Common myeloid progenitor, CD34-positive (primary cell): Measurements from ENCODE around the gene FUT6.

Experiments
- CTCF ChIA-PET: fragments of 350-600 bp; sonication (Branson Sonifier 250); formaldehyde crosslinking; loops from one replicate; lab custom pipeline; 2021; ENCODE audit warnings: antibody characterized with exemption; lab: Charles Lee
- POLR2A ChIA-PET: fragments of 350-600 bp; sonication (Branson Sonifier 250); formaldehyde crosslinking; loops from one replicate; lab custom pipeline; 2021; ENCODE audit warnings: antibody characterized with exemption; lab: Charles Lee
- DNase-seq, 3 donors: peaks; one replicate each; pipeline versions ENCODE4 v3.0.0 to v3.0.0-alpha.2; 2013
- H3K27ac ChIP-seq, 2 experiments: 1 replicate in 1 of 2; 2 replicates in 1 of 2; pipeline ENCODE4 v1.7.0; 2013; ENCODE audit warnings: inconsistent platforms in 2 of 2, low read length in 2 of 2, mild to moderate bottlenecking in 2 of 2, low read depth in 1 of 2, moderate library complexity in 1 of 2; ENCODE audit not compliant: severe bottlenecking in 2 of 2, insufficient read depth in 1 of 2, poor library complexity in 1 of 2
- H3K27me3 ChIP-seq, 5 experiments: replicated peaks in 2 of 5; 1 replicate in 3 of 5; 2 replicates in 2 of 5; pipeline versions ENCODE4 v1.6.1 to v1.7.0; 2013; ENCODE audit warnings: low read length in 4 of 5, mild to moderate bottlenecking in 2 of 5, moderate library complexity in 2 of 5, inconsistent platforms in 1 of 5; ENCODE audit not compliant: insufficient read depth in 5 of 5, control insufficient read depth in 4 of 5
- H3K36me3 ChIP-seq, 4 experiments: 1 replicate in 2 of 4; 2 replicates in 2 of 4; pipeline versions ENCODE4 v1.6.1 to v1.7.0; 2013; ENCODE audit warnings: low read length in 3 of 4, control low read depth in 1 of 4, mild to moderate bottlenecking in 1 of 4; ENCODE audit not compliant: control insufficient read depth in 4 of 4, insufficient read depth in 4 of 4
- H3K4me1 ChIP-seq, 4 experiments: 1 replicate in 3 of 4; 2 replicates in 1 of 4; pipeline versions ENCODE4 v1.6.1 to v1.7.1; 2013; ENCODE audit warnings: low read length in 3 of 4, mild to moderate bottlenecking in 3 of 4, control low read depth in 1 of 4, inconsistent platforms in 1 of 4, moderate library complexity in 1 of 4; ENCODE audit not compliant: control insufficient read depth in 4 of 4, insufficient read depth in 4 of 4; ENCODE audit errors: control extremely low read depth in 1 of 4
- H3K4me3 ChIP-seq, 7 experiments: 1 replicate in 4 of 7; 2 replicates in 3 of 7; pipeline versions ENCODE4 v1.5.1 to v1.7.0; 2013; ENCODE audit warnings: mild to moderate bottlenecking in 7 of 7, low read length in 6 of 7, moderate library complexity in 6 of 7, inconsistent platforms in 2 of 7, low read depth in 2 of 7, control low read depth in 1 of 7; ENCODE audit not compliant: insufficient read depth in 4 of 7, control insufficient read depth in 1 of 7; ENCODE audit errors: extremely low read depth in 1 of 7
- H3K9me3 ChIP-seq, 5 experiments: 1 replicate in 4 of 5; 2 replicates in 1 of 5; pipeline versions ENCODE4 v1.6.1 to v1.7.1; 2013; ENCODE audit warnings: low read length in 4 of 5, mild to moderate bottlenecking in 2 of 5, inconsistent platforms in 1 of 5, low read depth in 1 of 5, moderate library complexity in 1 of 5; ENCODE audit not compliant: control insufficient read depth in 4 of 5, insufficient read depth in 2 of 5; ENCODE audit errors: control extremely low read depth in 1 of 5
- WGBS: methylation state at CpG from one replicate; pipeline ENCODE4 v1.1.5; 2013; ENCODE audit not compliant: insufficient coverage; 5-methylcytosine and 5-hydroxymethylcytosine counted together

The FUT6 gene

DNA sequence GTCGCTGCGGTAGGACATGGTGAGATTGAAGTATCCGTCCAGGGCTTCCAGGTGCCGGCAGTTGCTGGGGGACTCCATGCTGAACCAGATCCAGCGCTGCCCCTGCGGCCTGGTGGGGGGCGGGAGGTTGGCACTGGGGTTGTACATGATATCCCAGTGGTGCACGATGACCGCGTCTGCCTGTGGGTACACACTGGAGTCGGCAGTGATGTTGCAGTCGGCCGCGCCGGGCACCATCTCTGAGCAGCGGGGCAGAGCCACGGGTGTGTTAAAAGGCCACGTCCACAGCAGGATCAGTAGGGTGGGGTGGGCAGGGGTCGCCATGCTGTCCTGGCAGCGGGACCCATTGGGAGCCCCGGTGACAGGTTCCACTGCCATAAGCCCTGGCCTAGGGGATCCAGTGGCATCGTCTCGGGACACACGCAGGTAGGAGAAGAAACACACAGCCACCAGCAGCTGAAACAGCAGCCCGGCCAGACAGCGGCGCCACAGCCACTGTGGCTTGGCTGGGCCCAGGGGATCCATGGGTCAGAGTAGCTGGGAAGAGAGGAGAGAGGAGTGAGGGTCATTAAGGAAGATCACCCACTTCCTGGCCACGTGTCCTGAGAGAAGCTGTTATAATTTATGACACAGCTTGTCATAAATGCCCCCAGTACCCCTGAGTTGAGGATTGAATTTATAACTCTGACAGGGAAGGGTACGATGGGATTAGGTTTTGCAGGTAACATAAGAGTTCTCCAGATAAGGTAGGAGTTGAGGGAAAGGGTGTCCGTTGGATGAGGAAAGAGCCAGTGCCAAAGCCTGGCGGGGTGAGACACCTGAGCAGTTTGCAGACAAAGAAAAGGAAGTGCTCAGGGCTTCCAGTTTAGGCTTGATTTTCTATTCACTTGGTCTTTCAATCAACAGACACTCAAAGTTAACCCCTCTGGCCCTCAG, 28.0 kb upstream of the FUT6 start:
- no peaks in the 10 kb centered on the region for H3K36me3 ChIP-seq
- 92% methylated on average over 24 of the region's 31 CpGs for WGBS
- H3K4me1 ChIP-seq, result no peaks in the 10 kb centered on the region
- no peaks in the 10 kb centered on the region for H3K9me3 ChIP-seq
- CTCF ChIA-PET, result no interaction called here
- no peak overlapping the region for H3K4me3 ChIP-seq
- no peak overlapping the region for H3K27ac ChIP-seq
- POLR2A ChIA-PET, result no interaction called here
- DNase-seq, result no peak
- no peaks in the 10 kb centered on the region for H3K27me3 ChIP-seq

DNA sequence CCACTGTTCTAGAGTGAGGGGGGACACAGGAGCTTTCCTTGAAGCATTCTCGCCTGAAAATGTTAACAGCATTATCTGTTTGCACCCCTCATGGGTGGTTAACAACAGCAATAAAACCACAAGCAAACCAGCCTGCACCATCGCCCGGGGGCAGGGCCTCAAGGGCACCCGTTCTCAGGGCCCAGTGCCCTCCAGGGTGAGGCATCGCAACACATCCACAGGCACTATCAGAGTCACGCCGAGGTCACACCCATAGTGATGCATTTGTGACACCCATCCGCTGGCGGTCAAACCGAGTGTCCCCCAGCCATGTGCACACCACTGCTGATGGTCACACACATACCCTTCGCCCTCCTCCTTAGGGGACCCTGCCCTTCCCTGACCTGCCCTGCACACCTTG, 26.3 kb upstream of the FUT6 start:
- 98% methylated on average over 7 of the region's 11 CpGs for WGBS
- Histone ChIP-seq H3K27ac (no peak overlapping the region), H3K4me1 (no peaks in the 10 kb centered on the region), H3K27me3 (no peaks in the 10 kb centered on the region), H3K4me3 (no peak overlapping the region), H3K9me3 (no peaks in the 10 kb centered on the region), H3K36me3 (no peaks in the 10 kb centered on the region)
- ChIA-PET POLR2A (no interaction called here), CTCF (no interaction called here)
- DNase-seq, result no peak

DNA sequence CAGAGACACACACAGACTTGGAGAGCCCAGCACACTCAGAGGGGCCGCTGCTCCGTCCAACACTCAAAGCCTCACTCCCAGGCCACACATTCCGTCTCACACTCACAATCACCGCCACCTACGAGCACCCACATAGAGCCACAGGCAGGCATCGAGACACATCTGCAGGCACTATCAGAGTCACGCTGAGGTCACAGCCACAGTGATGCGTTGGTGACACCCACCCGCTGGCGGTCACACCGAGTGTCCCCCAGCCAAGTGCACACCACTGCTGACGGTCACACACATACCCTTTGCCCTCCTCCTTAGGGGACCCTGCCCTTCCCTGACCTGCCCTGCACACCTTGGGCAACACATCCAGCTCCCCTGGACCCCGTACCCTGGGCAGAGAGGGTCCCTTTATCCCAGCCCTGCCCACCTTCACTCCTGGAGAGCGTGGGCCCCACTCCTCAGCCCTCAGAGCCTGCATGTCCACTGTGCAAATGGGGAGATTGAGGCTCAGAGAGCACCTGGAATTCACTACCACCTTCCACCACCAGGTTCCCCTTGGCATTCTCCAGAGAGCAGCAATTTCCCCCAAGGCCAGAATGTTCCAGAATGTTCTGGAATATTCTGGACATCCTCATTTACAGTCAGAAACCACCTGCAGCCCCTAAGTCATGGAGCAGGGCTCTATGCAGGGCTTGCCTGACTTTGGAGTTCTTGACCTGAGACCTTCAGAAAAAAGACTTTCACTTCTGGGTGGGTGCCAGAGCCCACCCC, 25.4 kb upstream of the FUT6 start:
- Histone ChIP-seq H3K4me1 (no peaks in the 10 kb centered on the region), H3K27me3 (no peaks in the 10 kb centered on the region), H3K27ac (no peak overlapping the region), H3K4me3 (no peak overlapping the region), H3K36me3 (no peaks in the 10 kb centered on the region), H3K9me3 (no peaks in the 10 kb centered on the region)
- ChIA-PET CTCF (no interaction called here), POLR2A (no interaction called here)
- DNase-seq, result no peak
- 95% methylated on average over 13 of the region's 14 CpGs for WGBS

DNA sequence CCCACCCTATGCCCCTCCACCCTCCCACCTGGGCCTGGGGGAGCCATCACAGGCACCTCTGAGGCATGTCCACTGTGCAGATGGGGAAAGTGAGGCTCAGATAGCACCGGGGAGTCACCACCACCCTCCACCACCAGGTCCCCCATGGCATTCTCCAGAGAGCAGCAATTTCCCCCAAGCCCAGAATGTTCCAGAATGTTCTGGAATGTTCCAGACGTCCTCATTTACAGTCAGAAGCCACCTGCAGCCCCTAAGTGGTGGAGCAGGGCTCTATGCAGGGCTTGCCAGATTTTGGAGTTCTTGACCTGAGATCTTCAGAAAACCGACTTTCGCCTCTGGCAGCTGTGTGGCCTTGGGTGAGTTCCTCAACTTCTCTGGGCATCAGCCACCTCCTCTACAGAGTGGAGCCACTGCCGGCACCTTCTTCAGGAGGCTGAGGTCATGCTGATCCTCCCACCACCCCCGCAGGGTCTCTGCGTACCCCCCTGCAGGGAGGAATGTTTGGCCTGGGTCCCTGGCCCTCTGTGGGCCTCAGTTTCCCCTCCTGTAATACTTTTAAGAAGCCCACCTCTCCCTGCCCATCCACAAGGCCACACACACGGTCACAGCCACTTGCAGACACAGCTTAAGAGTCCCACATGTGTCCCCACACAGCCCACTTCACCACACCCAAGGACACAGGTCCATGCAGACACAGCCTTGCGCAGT, 24.7 kb upstream of the FUT6 start:
- ChIA-PET POLR2A (no interaction called here), CTCF (no interaction called here)
- no peaks in the 10 kb centered on the region for H3K4me1 ChIP-seq
- WGBS, result 77% methylated on average over 6 of the region's 9 CpGs
- no peaks in the 10 kb centered on the region for H3K36me3 ChIP-seq
- H3K27ac ChIP-seq, result no peak overlapping the region
- no peaks in the 10 kb centered on the region for H3K9me3 ChIP-seq
- no peak overlapping the region for H3K4me3 ChIP-seq
- H3K27me3 ChIP-seq, result no peaks in the 10 kb centered on the region
- DNase-seq, result no peak

DNA sequence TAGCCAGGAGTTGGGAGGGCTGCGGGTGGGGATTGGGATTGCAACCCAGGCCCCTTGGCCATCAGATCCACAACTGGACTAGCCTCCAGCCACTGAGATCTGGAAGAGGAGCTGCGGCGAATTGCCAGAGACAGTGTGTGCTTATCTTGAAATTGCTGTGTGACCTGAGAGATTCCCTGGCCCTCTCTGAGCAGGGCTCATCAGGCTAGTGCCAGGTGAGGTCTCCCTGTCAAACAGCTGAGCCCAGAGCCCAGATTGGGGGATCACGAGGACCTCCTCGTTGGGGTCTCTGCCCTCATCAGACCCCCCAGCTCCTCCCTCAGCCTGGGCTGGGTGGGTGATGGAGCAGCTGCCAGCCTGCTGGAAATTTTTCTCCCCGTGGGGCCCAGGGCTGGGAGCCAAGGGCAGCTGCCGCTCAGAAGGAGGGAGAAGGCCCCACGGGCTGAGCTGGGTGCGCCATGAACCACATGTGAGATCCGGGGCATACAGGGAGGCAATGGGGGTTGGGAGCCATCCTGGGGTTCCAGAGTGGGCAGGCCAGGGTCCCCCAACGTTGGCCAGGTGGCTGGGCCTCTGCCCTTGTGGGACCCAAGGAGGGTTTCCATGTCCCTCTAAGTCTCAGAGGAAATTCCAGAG, 23.6 kb upstream of the FUT6 start:
- Histone ChIP-seq H3K4me3 (no peak overlapping the region), H3K27me3 (no peaks in the 10 kb centered on the region), H3K36me3 (no peaks in the 10 kb centered on the region), H3K27ac (no peak overlapping the region), H3K4me1 (no peaks in the 10 kb centered on the region), H3K9me3 (no peaks in the 10 kb centered on the region)
- POLR2A ChIA-PET, result no interaction called here
- CTCF ChIA-PET, result no interaction called here
- WGBS, result 84% methylated on average over 10 of the region's 11 CpGs
- no peak for DNase-seq

GRCh38 chr19:5857203-5858081, 17.9 kb upstream of the FUT6 start:
- Histone ChIP-seq H3K4me3 (no peak overlapping the region), H3K9me3 (no peaks in the 10 kb centered on the region), H3K27me3 (no peaks in the 10 kb centered on the region), H3K4me1 (peaks cover 0 to 5% (median 1%) of the 10 kb centered on the region in 4 experiments), H3K36me3 (no peaks in the 10 kb centered on the region), H3K27ac (no peak overlapping the region)
- CTCF ChIA-PET, result no interaction called here
- WGBS, result 95% methylated on average over 16 of the region's 18 CpGs
- POLR2A ChIA-PET, result no interaction called here
- DNase-seq, result no peak
